Fibroblast of lung (primary cell): ENCODE measurements around the gene FAM174A. TPM values are rescaled to one million over a fixed set of nuclear protein-coding genes. Genes with fewer than 3 reads are reported as not detected.

ENCODE experiments used
- DNase-seq, 2 donors: peaks; one replicate each; pipeline versions ENCODE4 v3.0.0 to v3.0.0-alpha.2; 2010; ENCODE audit warnings: low read depth in 2 of 2
- H2AFZ ChIP-seq: 2 replicates; pipeline ENCODE4 v1.5.1; 2012; ENCODE audit warnings: low read length, control low read depth, inconsistent platforms
- H3K27ac ChIP-seq: 2 replicates; pipeline ENCODE4 v1.5.1; 2011; ENCODE audit warnings: low read length, control low read depth; ENCODE audit not compliant: insufficient read depth
- H3K27me3 ChIP-seq: 2 replicates; pipeline ENCODE4 v1.5.1; 2011; ENCODE audit warnings: mild to moderate bottlenecking, low read length; ENCODE audit not compliant: control insufficient read depth, insufficient read depth
- H3K36me3 ChIP-seq: 2 replicates; pipeline ENCODE4 v1.5.1; 2011; ENCODE audit warnings: low read length; ENCODE audit not compliant: control insufficient read depth, insufficient read depth
- H3K4me1 ChIP-seq: 2 replicates; pipeline ENCODE4 v1.5.1; 2011; ENCODE audit warnings: low read length; ENCODE audit not compliant: control insufficient read depth, insufficient read depth; ENCODE audit errors: extremely low read depth
- H3K4me2 ChIP-seq: 2 replicates; pipeline ENCODE4 v1.5.1; 2011; ENCODE audit warnings: low read length, control low read depth; ENCODE audit not compliant: insufficient read depth; ENCODE audit errors: extremely low read depth
- H3K4me3 ChIP-seq, 4 experiments: fragments of 200-600 bp in 1 of 4; sonication (generic) in 1 of 4; replicated peaks in 1 of 4; 2 replicates each; pipeline ENCODE4 v1.5.1; 2011 to 2016; ENCODE audit warnings: low read length in 4 of 4, low read depth in 3 of 4, mild to moderate bottlenecking in 3 of 4, control low read depth in 2 of 4, inconsistent platforms in 1 of 4, mixed read lengths in 1 of 4; ENCODE audit not compliant: insufficient read depth in 1 of 4; ENCODE audit errors: control extremely low read depth in 1 of 4
- H3K79me2 ChIP-seq: 2 replicates; pipeline ENCODE4 v1.5.1; 2012; ENCODE audit warnings: mild to moderate bottlenecking, low read length, inconsistent platforms; ENCODE audit not compliant: control insufficient read depth, insufficient read depth
- H3K9ac ChIP-seq: 2 replicates; pipeline ENCODE4 v1.5.1; 2011; ENCODE audit warnings: mild to moderate bottlenecking, low read length, control low read depth; ENCODE audit not compliant: insufficient read depth
- H3K9me3 ChIP-seq: 2 replicates; pipeline ENCODE4 v1.5.1; 2012; ENCODE audit warnings: low read depth, low read length; ENCODE audit not compliant: control insufficient read depth, insufficient read depth
- H4K20me1 ChIP-seq: 2 replicates; pipeline ENCODE4 v1.5.1; 2011; ENCODE audit warnings: low read length; ENCODE audit not compliant: control insufficient read depth, insufficient read depth; ENCODE audit errors: extremely low read depth
- CTCF ChIP-seq, 2 donors: IDR thresholded peaks in 1 of 2; conservative IDR thresholded peaks in 1 of 2; 1 replicate in 1 of 2; 2 replicates in 1 of 2; pipeline ENCODE4 v1.5.1; 2011 to 2012; ENCODE audit warnings: low read length in 2 of 2, control low read depth in 1 of 2, inconsistent platforms in 1 of 2, low read depth in 1 of 2, mild to moderate bottlenecking in 1 of 2
- EZH2 ChIP-seq: IDR thresholded peaks from 2 replicates; pipeline ENCODE4 v1.5.1; 2012; ENCODE audit warnings: low read length, control low read depth, mild to moderate bottlenecking; ENCODE audit errors: missing control alignments
- polyA minus RNA-seq: library from RNA; depleted of rRNA, polyadenylated mRNA; stranded (reverse); fragments of >200 nt; gene quantifications from 2 replicates; pipeline ENCODE4 v1.2.3, GENCODE V29; 2011; ENCODE audit warnings: low replicate concordance
- polyA plus RNA-seq, 2 donors: library from polyadenylated mRNA; depleted of rRNA in 1 of 2; stranded (reverse) in 1 of 2; unstranded in 1 of 2; fragments of >200 nt; gene quantifications; 2 replicates each; pipeline ENCODE4 v1.2.1, GENCODE V29; 2011 to 2012; ENCODE audit warnings: missing spikeins in 1 of 2
- total RNA-seq: library from RNA; depleted of rRNA; stranded (reverse); fragments of >200 nt; gene quantifications from 2 replicates; pipeline ENCODE4 v1.2.1, GENCODE V29; 2014

Gene FAM174A
- total RNA-seq (14.9 and 20.0 TPM in 2 replicates), polyA plus RNA-seq (7.9 and 9.6 TPM in 2 replicates), polyA minus RNA-seq (0.51 and 0.67 TPM in 2 replicates)
- 9.3 and 11.2 TPM in 2 replicates for polyA plus RNA-seq (2012)

DNA sequence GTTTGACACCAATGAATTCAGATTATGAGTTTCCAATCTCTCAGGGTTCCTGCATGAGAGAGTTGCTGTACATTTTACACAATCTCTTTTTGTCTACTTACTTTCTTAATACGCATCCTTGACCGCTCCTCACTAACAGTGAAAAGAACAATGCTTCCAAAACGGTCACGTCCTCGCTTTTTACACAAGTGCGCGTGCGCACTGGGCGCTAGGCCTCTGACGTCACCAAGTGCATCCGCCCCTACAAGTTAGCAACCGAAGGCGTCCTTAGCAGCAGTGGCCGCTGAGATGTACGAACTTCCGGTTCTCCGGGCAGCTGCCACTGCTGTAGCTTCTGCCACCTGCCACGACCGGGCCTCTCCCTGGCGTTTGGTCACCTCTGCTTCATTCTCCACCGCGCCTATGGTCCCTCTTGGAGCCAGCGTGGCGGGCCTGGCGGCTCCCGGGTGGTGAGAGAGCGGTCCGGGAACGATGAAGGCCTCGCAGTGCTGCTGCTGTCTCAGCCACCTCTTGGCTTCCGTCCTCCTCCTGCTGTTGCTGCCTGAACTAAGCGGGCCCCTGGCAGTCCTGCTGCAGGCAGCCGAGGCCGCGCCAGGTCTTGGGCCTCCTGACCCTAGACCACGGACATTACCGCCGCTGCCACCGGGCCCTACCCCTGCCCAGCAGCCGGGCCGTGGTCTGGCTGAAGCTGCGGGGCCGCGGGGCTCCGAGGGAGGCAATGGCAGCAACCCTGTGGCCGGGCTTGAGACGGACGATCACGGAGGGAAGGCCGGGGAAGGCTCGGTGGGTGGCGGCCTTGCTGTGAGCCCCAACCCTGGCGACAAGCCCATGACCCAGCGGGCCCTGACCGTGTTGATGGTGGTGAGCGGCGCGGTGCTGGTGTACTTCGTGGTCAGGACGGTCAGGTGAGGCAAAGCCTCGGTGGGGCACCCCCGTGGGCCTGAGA is at the start of gene FAM174A:
TSS of gene FAM174A (plus strand) at position 315 of the 946 bp plus-strand sequence. CDS start at position 472, 157 bp downstream.
- Histone ChIP-seq H3K4me2 (peak within 1 kb of the TSS; percentile 94), H3K9ac (peak within 1 kb of the TSS; percentile 85), H4K20me1 (no peaks in the 10 kb centered on the region), H3K4me3 (peak within 1 kb of the TSS; percentile 72 to 91 (median 84)), H2AFZ (peak within 1 kb of the TSS; percentile 98), H3K4me1 (no peaks in the 10 kb centered on the region), H3K9me3 (no peaks in the 10 kb centered on the region), H3K27ac (peak within 1 kb of the TSS; percentile 92), H3K27me3 (no peaks in the 10 kb centered on the region), H3K36me3 (no peaks in the 10 kb centered on the region), H3K79me2 (peaks cover 8% of the 10 kb centered on the region)
- TF ChIP-seq CTCF (conservative IDR thresholded peaks at IDR 0.05 in 1 of 2, IDR thresholded peaks at IDR 0.05 in 1 of 2; ENCODE audit: low read depth in 1 of 2, low read length in 2 of 2) (no peak), EZH2 (no peak)
- peak; percentile 91 to 98 for DNase-seq

DNA sequence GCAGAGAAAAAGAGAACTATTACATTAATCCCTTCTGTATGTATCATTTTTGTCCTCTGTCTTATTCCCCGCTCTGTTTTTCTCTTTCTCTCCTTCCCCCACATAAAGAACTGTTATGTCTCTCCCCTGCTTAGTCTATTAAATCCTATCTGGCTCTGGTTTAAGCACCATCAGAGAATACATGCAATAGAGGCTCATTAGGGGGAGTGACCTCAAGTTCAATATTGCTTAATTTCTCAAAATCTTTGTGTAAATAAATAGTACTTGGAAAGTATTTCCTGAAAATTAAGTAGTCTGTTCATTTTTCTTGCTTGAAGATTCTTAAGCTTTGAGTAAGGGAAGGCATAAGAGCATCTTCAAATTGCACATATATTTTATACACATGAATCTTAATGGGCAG is 41.2 kb upstream of the FAM174A start:
- H3K4me2 ChIP-seq = no peak overlapping the region
- TF ChIP-seq CTCF (conservative IDR thresholded peaks at IDR 0.05 in 1 of 2, IDR thresholded peaks at IDR 0.05 in 1 of 2; ENCODE audit: low read depth in 1 of 2, low read length in 2 of 2) = no peak
- no peak for TF ChIP-seq EZH2
- no peaks in the 10 kb centered on the region for H3K4me1 ChIP-seq
- no peaks in the 10 kb centered on the region for H3K79me2 ChIP-seq
- H4K20me1 ChIP-seq = peaks cover 3% of the 10 kb centered on the region
- no peaks in the 10 kb centered on the region for H3K27me3 ChIP-seq
- no peak overlapping the region for H2AFZ ChIP-seq
- DNase-seq = peak in 1 of 2 donors; percentile 73
- H3K27ac ChIP-seq = no peak overlapping the region
- H3K36me3 ChIP-seq = no peaks in the 10 kb centered on the region
- H3K9ac ChIP-seq = no peak overlapping the region
- H3K4me3 ChIP-seq = no peak overlapping the region
- no peaks in the 10 kb centered on the region for H3K9me3 ChIP-seq

- TF ChIP-seq CTCF (conservative IDR thresholded peaks at IDR 0.05 in 1 of 2, IDR thresholded peaks at IDR 0.05 in 1 of 2; ENCODE audit: low read depth in 1 of 2, low read length in 2 of 2) (no peak), EZH2 (no peak)
- peak; percentile 9 to 59 for DNase-seq
- H3K27me3 ChIP-seq = no peaks in the 10 kb centered on the region
- H3K9ac ChIP-seq = no peak overlapping the region
- no peak overlapping the region for H3K4me2 ChIP-seq
- no peaks in the 10 kb centered on the region for H3K9me3 ChIP-seq
- H3K27ac ChIP-seq = no peak overlapping the region
- no peaks in the 10 kb centered on the region for H3K4me1 ChIP-seq
- no peak overlapping the region for H3K4me3 ChIP-seq
- H3K36me3 ChIP-seq = no peaks in the 10 kb centered on the region
- H3K79me2 ChIP-seq = no peaks in the 10 kb centered on the region
- H2AFZ ChIP-seq = no peak overlapping the region
- no peaks in the 10 kb centered on the region for H4K20me1 ChIP-seq
These were observed 38.9 kb upstream of the FAM174A start for GRCh38 chr5:100496296-100496695.
